A673 (cell line): Measurements from ENCODE around the gene NSRP1. TPM values are rescaled to one million over a fixed set of nuclear protein-coding genes. Genes with fewer than 3 reads are reported as not detected.

ENCODE experiments used
- BruUV-seq: library from RNA; stranded (reverse); fragments of 400-500 nt; replicated peaks from 2 replicates; lab custom pipeline; 2021; lab: Mats Ljungman, UMichigan
- CTCF ChIA-PET: fragments of 300-600 bp; sonication (Branson Sonifier 250); formaldehyde crosslinking; loops from one replicate; lab custom pipeline; 2022; ENCODE audit warnings: antibody characterized with exemption; lab: Charles Lee
- POLR2A ChIA-PET: fragments of 300-600 bp; sonication (Branson Sonifier 250); formaldehyde crosslinking; loops from one replicate; lab custom pipeline; 2022; ENCODE audit warnings: antibody characterized with exemption; ENCODE audit not compliant: low non-redundant PET; lab: Charles Lee
- DNase-seq: peaks from one replicate; pipeline ENCODE4 v3.0.0-alpha.2; 2015; ENCODE audit warnings: low spot score
- H3K27ac ChIP-seq: fragments of 200-600 bp; sonication (generic); 2 replicates; pipeline ENCODE4 v1.5.1; 2016; ENCODE audit warnings: mixed run types, low read depth, mild to moderate bottlenecking, mixed read lengths, antibody characterized with exemption, low read length; ENCODE audit not compliant: poor library complexity, severe bottlenecking
- H3K27me3 ChIP-seq: fragments of 200-600 bp; sonication (generic); replicated peaks from 2 replicates; pipeline ENCODE4 v1.6.1; 2017; ENCODE audit warnings: mixed run types, low read depth, mild to moderate bottlenecking, mixed read lengths, antibody characterized with exemption, low read length; ENCODE audit not compliant: insufficient read depth, poor library complexity
- H3K36me3 ChIP-seq: fragments of 200-600 bp; sonication (generic); 2 replicates; pipeline ENCODE4 v1.6.1; 2016; ENCODE audit warnings: mixed run types, mild to moderate bottlenecking, mixed read lengths, antibody characterized with exemption, low read length; ENCODE audit not compliant: insufficient read depth, poor library complexity, severe bottlenecking
- H3K4me1 ChIP-seq: fragments of 200-600 bp; sonication (generic); 2 replicates; pipeline ENCODE4 v1.6.1; 2017; ENCODE audit warnings: mixed run types, mild to moderate bottlenecking, mixed read lengths, antibody characterized with exemption, low read length; ENCODE audit not compliant: insufficient read depth, poor library complexity, severe bottlenecking
- H3K4me3 ChIP-seq: fragments of 200-600 bp; sonication (generic); 2 replicates; pipeline ENCODE4 v1.5.1; 2016; ENCODE audit warnings: low read depth, mixed run types, mild to moderate bottlenecking, mixed read lengths, low read length; ENCODE audit not compliant: poor library complexity, severe bottlenecking
- H3K9me3 ChIP-seq: fragments of 200-600 bp; sonication (generic); 2 replicates; pipeline ENCODE4 v1.6.1; 2016; ENCODE audit warnings: mixed run types, low read depth, mild to moderate bottlenecking, mixed read lengths, antibody characterized with exemption, low read length; ENCODE audit not compliant: poor library complexity, severe bottlenecking
- CTCF ChIP-seq: fragments of 300-800, 200-600 bp; sonication (generic); conservative IDR thresholded peaks from 2 replicates; pipeline ENCODE4 v1.5.1; 2017; ENCODE audit warnings: low read depth, mild to moderate bottlenecking, antibody characterized with exemption, low read length, moderate library complexity, mixed read lengths
- EZH2 ChIP-seq: fragments of 200-600 bp; sonication (generic); IDR thresholded peaks from 2 replicates; pipeline ENCODE4 v1.6.1; 2017; ENCODE audit warnings: borderline replicate concordance, low read depth, mild to moderate bottlenecking, mixed read lengths, antibody characterized with exemption, low read length; ENCODE audit not compliant: poor library complexity, severe bottlenecking
- intact Hi-C: fragments of 100-400 bp; cut with micrococcal nuclease; formaldehyde crosslinking; loops from one replicate; pipeline ENCODE4 v1.10.0; 2022; ENCODE audit not compliant: unreplicated experiment
- total RNA-seq: library from RNA; stranded (reverse); gene quantifications from 2 replicates; pipeline ENCODE4 v1.2.3, GENCODE V29; 2021

Gene NSRP1
- total RNA-seq, 1 experiment from 2014 or later, result 43.5 TPM

- no peaks in the 10 kb centered on the region for H3K9me3 ChIP-seq
- BruUV-seq, result no TSS peak
- DNase-seq, result no peak
- no peaks in the 10 kb centered on the region for H3K4me1 ChIP-seq
- no peak overlapping the region for H3K4me3 ChIP-seq
- no peaks in the 10 kb centered on the region for H3K27me3 ChIP-seq
- intact Hi-C loops, result no loop called here
- ChIA-PET POLR2A (no interaction called here), CTCF (no interaction called here)
- H3K36me3 ChIP-seq, result no peaks in the 10 kb centered on the region
- H3K27ac ChIP-seq, result no peak overlapping the region
- TF ChIP-seq EZH2, result no peak
- no peak for TF ChIP-seq CTCF
Observed at GRCh38 chr17:30219315-30219714, 102.7 kb downstream of the NSRP1 start.

- Histone ChIP-seq H3K4me1 (no peaks in the 10 kb centered on the region), H3K27me3 (no peaks in the 10 kb centered on the region), H3K27ac (no peak overlapping the region), H3K36me3 (no peaks in the 10 kb centered on the region), H3K9me3 (no peaks in the 10 kb centered on the region), H3K4me3 (no peak overlapping the region)
- intact Hi-C loops, result no loop called here
- ChIA-PET POLR2A (no interaction called here), CTCF (no interaction called here)
- DNase-seq, result no peak
- BruUV-seq, result no TSS peak
- no peak for TF ChIP-seq CTCF
- no peak for TF ChIP-seq EZH2
Observed at GRCh38 chr17:30219833-30220232, 103.2 kb downstream of the NSRP1 start.

- Histone ChIP-seq H3K27ac (no peak overlapping the region), H3K9me3 (no peaks in the 10 kb centered on the region), H3K4me1 (no peaks in the 10 kb centered on the region), H3K27me3 (no peaks in the 10 kb centered on the region), H3K4me3 (no peak overlapping the region), H3K36me3 (no peaks in the 10 kb centered on the region)
- ChIA-PET POLR2A (no interaction called here), CTCF (no interaction called here)
- BruUV-seq, result no TSS peak
- DNase-seq, result no peak
- intact Hi-C loops, result no loop called here
- TF ChIP-seq EZH2 (no peak), CTCF (no peak)
Observed at GRCh38 chr17:30220414-30220813, 103.8 kb downstream of the NSRP1 start.
